Dermis microvascular lymphatic vessel endothelial cell (primary cell): ENCODE measurements around the gene PREPL. TPM values are rescaled to one million over a fixed set of nuclear protein-coding genes. Genes with fewer than 3 reads are reported as not detected.

Experiments
- DNase-seq, 2 donors: peaks; one replicate each; pipeline versions ENCODE4 v3.0.0 to v3.0.0-alpha.2; 2010; ENCODE audit warnings: low read depth in 2 of 2
- total RNA-seq: library from RNA; depleted of rRNA; stranded (reverse); fragments of >200 nt; gene quantifications from 2 replicates; pipeline ENCODE4 v1.2.1, GENCODE V29; 2014

PREPL gene
- total RNA-seq, 1 donor from 2014 or later: 11.4 TPM

DNA sequence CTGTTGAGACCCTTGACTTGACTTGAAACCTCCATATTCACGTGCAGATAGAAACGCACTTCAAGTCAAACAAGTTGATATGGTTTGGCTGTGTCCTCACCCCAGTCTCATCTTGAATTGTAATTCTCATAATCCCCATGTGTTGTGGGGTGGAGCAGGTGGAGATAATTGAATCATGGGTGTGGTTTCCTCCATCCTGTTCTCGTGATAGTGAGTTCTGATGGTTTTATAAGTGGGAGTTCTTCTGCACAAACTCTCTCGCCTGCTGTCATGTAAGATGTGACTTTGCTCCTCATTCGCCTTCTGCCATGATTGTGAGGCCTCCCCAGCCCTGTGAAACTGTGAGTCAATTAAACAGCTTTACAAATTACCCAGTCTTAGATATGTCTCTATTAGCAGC is 64.6 kb downstream of the PREPL start:
- DNase-seq: no peak

DNA sequence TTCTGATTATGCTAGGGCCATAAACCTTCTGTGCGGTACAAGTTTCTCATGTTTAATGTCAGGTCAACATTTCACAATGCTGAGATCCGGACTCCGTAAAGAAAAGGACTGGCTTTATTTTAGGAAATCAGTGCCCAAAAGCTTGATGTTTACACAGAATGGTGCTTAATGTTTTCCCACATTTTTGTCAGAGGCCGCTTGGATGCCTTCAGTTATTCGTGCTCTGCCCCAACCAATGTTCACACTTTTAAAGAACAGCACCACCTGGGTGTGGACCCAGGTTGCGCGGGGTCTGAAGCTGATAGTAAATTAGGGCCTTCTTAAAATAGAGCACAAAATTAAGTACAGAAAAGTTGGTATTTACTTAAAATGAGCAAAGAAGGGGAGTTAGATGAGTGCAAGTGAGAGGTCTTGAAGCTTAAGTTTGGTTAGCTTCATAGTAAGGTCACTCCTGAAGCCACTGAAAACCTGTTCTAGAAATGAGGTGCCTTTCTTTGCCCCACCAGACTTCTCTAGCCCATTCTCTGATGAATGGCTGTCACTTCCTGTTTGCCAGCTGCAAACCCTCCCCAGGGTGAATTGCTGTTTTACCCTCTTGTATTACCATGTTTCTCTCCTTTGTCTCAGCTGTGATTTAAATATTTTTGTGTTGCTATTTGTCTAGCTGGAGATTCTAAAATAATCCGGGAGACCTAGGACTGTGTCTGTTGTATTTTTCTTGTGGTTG is 65.5 kb downstream of the PREPL start:
- DNase-seq: no peak

DNA sequence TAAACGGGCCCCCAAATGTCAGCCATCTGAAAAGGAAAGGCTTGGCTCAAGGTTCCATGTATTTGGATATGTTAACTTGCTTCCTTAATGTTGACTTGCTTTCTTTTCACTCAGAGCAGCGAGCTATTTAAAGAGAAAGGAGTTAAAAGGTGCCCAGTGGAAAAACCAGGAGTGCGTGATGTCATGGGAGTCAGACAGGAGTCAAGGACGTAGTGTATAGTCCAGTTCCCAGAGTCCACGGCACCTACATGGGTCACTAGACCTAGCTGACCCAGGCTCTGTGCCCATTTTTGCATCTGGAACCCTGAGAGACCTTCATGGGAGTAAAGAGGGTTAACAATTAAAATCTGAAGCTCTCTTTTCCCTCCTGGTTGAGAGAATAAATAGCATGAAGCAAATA is 66.2 kb downstream of the PREPL start:
- no peak for DNase-seq

DNA sequence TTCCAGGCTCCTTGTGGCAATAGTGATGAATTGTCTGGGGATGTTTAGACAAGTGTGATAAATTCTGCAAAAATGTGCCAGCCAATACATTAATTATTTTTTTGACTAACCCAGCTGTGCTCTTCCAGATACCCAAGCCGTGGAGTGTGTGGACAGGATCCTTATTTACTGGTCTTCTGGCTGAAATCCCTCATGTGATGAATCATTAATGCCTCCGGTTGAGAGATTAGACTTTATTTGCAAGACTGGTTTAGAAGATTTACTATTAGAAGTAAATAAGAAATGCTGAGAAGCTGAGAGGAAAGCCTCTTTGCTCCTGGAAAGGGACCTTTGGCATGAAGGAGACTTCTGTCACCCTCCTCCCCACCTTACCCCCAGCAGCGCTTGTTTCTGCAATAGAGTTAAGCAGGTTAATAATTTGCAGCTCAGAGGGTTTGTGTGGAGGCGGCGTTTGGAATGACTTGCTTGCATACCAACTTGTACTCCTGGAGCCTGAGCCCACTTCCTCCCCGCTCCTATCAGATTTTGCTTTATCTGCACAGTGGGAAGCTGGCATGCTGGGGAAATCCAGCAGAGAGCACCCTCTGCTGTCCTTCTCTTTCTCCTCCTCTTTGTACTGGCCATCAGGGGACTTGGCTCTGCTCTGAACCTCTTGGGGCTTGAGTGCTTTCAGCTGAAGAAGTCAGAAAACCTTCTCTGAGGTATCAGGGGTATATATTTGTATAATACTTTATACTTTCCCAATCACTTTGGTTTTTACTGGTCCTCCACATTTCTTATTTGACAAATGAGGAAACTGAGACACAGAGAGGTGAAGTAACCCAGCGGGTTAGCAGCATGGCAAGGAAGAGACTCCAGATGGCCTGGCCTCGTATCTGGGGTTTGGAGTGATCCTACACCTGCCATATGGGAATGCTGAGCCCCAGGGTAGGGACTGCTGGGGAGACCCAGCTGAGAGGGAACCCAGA is 69.7 kb downstream of the PREPL start:
- DNase-seq: peak; percentile 21 to 54

DNA sequence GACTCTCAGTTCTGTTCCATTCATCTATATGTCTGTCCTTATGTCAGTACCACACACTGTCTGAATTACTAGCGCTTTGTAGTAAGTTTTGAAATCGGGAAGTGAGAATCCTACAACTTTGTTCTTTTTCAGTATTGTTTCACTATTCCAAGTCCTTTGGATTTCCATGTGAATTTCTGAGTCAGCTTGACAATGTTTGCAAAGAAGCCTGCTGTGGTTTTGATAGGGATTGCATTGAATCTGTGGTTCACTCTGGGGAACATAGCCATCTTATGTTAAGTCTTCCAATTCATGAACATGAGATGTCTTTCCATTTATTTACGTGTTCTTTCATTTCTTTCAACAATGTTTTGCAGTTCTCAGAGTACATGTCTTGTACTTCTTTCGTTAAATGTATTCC is 71.0 kb downstream of the PREPL start:
- no peak for DNase-seq

DNA sequence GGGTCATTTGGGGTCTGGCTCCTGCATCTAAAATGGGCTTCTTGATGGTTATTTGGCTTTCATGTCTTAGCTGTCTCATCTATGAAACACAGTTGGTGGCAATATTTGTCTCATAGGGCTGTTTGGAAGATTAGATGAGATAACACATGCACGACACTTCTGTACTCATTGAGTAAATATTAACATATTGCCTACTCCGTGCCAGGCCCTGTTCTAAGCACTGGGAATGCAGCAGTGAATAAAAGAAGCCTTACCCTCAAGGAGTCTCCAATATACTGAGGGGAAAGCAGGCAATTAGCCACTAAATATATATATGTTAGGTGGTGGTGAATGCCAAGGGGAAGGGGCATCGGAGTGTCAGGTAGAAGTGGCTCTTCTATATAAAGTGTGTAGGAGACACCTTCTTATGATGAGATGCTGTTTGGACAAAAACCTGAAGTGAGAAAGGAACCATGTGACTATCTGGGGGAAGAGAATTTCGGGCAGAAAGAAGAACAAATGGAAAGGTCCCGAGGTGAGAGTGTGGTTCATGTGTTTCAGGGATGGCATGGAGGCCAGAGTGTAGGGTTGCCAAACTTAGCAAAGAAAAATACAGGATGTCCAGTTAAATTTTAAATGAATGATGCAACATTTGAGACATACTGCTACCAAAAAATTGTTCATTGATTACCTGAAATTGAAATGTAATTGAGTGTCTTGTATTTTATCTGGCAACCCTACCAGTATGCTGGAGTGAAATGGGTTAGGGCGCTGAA is 74.2 kb downstream of the PREPL start:
- DNase-seq: no peak

DNA sequence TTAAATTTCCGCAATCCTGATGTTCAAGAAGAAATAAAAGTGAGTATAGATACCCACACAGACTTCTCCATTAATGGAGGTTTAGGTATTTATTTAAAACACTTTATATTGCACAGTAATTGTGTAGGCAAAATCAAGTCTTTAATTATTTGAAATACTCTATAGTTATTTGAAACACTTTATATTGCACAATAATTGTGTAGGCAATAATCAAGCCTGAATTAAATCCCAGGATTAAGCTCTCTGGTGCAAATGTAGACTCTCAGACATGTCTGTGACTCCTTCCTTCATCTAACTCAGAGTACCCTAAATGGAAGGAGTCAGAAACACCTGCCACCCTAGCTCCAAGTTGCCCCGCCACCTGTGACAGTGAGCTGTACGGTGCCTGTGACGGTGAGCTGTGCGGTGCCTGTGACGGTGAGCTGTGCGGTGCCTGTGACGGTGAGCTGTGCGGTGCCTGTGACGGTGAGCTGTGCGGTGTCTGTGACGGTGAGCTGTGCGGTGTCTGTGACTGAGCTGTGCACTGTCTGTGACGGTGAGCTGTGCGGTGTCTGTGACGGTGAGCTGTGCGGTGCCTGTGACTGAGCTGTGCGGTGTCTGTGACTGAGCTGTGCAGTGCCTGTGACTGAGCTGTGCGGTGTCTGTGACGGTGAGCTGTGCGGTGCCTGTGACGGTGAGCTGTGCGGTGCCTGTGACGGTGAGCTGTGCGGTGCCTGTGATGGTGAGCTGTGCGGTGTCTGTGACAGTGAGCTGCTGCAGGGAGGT is 75.0 kb downstream of the PREPL start:
- no peak for DNase-seq

DNA sequence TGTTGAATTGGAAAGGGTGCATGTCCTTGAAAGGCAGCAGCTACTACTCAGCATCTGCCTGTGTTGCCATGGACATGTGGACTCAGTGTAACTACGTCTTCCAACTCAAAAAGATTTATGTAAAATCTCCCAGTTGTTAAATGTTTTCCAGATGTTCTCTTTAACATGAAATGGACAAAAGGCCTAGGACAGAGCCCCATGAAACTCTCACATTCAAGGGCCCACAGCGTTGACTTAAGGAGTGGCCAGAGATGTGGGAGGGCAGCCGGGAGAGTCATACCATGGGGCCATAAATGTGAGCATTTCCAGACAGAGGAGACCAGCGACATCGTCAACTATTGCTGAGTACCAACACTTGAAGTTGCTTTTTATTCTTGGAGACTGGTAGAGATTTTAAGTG is 76.1 kb downstream of the PREPL start:
- no peak for DNase-seq

DNA sequence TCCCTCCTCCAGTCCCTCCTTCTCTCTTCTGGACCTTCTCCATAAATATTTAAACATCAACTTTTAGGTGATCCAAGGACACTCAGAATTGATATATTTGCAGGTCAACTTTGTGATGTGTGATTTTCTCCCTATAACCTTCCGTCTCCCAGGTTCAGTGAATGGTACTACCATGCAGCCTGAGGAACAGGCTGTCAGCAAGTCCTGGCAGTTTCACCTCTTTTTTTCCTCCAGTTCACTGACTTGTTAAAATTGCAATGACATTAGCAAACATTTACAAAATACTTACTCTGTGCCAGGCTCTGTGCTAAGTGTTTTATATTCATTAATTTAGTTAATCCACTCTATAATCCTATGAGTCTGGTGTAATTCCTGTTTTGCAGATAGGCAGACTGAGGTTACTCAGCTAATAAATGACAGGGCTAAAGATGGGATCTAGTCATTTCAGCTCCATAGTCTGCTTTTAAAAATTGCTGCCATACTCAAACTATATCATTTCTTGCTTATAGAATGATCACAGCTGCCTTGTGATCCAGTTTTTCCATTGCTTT is 78.1 kb downstream of the PREPL start:
- DNase-seq: no peak

DNA sequence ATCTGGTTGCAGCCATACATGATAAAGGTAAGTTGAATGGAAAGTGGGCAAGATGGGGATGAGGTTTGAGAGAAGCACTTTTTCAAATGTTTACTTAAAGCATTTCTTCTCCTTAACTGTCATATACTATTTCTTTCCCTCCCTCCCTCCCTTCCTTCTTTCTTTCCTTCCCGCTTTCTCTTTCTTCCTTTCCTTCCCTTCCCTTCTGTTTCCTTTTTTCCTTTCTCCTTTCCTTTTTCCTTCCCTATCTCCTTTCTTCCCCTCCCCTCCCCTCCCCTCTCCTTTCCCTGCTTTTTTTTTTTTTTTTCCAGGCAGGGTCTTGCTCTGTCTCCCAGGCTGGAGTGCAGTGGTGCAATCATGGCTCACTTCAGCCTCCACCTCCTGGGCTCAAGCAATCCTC is 80.4 kb downstream of the PREPL start:
- no peak for DNase-seq

DNA sequence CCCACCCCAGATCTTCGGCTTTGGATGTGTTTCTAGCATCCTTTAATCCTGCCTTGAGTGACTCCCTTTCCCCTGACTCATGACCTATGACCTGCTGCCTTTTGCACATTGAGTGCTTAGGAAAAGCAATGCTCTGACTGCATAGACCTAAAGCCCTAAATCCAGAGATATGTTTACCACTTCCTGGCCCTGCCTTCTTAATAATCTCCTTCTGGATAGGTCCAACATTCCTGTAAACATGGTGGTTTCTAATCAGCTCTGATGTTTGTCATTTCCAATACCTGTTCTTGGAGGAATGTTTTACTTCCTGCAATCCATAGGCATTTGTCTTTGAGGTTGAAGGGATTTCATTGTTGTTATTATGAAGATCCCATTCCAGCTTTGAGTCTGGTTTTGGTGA is 83.8 kb downstream of the PREPL start:
- DNase-seq: no peak

DNA sequence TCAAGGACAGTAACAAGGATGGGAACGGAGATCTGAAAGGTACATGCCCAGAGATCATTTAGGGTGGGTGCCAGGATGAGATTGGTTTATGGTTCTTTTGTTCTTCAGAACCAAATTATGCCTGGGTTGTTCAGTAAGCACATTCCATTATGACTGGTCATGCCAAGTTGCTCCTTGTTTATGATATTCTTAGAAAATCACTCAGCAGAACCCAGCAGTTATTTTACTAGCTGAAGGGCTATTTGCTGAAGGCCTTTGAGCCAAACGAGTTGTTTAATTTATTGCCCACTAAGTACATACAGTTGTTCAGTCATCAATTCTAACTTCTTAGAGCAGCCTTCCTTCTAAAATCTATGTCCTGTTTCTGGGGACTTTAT is 85.4 kb downstream of the PREPL start:
- DNase-seq: no peak

DNA sequence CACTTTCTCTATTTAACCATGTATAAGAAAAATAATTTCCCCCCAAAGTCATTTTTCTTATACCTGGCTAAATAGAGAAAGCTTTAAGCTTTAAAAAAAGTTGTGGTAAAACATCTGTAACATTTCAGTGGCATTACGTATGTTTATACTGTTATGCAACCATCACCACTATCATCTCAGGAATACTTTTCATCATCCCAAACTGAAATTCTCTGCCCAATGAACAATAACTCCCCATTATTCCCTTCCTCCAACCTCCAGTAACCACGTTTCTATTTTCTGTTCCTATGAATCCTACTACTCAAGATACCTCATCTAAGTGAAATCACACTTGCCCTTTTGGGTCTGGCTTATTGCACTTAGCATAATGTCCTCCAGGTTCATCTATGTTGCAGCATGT is 87.7 kb downstream of the PREPL start:
- DNase-seq: no peak

DNA sequence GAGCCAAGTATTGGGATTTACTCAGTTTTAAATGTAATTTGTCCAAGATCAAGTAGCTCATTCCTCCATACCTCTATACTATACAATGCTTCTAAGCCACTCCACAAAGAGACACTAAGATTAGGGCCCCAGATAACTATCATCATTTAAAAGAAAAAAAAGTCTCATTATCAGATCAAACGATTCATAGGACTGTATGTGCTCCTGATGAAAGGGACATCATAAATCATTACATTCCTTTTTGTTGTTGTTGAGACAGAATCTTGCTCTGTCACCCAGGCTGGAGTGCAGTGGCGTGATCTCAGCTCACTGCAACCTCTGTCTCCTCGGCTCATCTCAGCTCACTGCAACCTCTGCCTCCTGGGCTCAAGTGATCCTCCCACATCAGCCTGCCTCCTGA is 88.2 kb downstream of the PREPL start:
- no peak for DNase-seq

DNA sequence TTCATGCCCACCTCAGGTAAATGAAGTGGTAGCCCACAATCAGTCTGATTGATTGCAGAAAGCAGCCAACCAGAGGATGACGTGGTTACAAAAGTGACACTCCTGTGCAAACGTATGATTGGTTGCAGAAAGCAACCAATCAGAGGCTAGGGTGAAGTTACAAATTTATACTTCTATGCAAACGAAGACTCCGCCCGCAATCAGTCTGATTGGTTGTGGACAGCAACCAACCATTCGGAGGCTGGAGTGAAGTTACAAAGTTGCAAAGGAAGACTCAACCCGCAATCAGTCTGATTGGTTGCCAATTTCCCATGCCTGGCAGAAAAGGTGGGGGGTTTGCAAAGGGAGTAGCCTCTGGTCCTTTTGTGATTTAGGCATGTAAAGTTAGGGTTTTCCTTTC is 90.0 kb downstream of the PREPL start:
- no peak for DNase-seq

DNA sequence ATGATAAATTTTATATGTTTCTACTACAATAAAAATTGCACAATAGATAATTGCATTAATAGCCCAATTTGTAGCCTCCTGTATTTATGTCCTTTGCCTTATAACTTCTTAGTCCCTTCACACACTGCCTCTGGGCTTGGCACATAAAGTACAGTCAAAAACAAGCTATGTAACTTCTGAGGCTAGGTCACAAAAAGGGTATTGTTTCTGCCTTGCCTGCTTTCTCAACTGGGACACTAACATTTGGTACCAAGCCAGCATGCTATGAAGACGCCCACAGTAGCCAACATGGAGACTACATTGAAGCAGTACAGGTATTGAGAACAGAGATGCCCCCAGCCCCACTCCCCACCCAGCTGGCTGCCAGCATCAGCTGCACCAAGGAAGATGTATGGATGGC is 91.5 kb downstream of the PREPL start:
- DNase-seq: no peak

DNA sequence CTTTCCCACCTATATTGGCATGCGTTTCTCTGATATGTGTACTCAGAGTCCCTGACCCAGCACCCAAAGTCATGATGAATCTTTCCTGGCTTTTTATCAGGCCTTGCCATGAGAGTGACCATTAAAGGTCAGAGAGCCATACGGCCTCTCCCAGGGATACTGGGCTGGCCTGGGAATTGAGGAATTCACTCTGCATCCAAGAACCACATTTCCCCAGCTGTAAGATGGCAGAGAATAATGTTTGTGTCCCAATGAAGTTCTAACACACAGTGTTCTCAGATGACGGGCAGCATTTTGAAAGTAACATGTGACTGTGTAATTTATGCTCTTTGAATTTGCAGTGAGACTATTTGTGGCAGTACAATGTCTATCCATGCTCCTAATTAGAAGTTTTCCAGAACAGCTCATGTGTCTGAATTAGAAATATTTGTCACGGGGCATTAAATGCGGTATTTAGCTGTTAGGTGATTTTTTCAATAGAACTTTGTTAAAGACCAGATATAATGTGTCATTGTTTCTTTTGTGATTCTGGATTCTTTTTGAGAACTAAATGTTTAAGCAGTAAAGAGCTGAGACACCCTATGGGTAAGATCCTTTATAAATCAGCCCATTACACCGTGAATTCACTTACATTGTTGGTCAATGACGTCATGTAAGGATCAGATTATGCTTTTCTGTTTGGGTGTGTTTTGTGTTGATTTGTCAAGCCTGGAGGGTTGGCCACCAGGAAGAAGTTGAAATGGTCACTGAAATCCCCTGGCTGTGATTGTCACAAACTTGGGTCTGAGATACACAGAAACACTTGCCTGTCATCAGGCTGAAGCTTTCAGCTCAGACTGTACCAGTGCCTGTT is 93.3 kb downstream of the PREPL start:
- no peak for DNase-seq
